ENCODE data around the gene PAPPA. TPM values are rescaled to one million over a fixed set of nuclear protein-coding genes. Genes with fewer than 3 reads are reported as not detected.

PAPPA gene
- polyA plus RNA-seq, 1 of the 3 experiments (the other 2 are of a cell fraction), result 44.5 TPM

GRCh38 chr9:116207371-116208111 lies 54.0 kb downstream of the PAPPA start:
- no peak for DNase-seq
- no peak for TF ChIP-seq ELF1 (IDR thresholded peaks at IDR 0.05)
- TF ChIP-seq FOXJ3 (CRISPR knock-in tag; IDR thresholded peaks at IDR 0.05), result no peak
- no peak for TF ChIP-seq YY1 (IDR thresholded peaks at IDR 0.05; ENCODE audit: low read depth)
- no peak for TF ChIP-seq NFIC (IDR thresholded peaks at IDR 0.05; ENCODE audit: borderline replicate concordance)
- no peak for TF ChIP-seq IRF3 (IDR thresholded peaks at IDR 0.05; ENCODE audit: low read depth, low read length)
- TF ChIP-seq RCOR1 (IDR thresholded peaks at IDR 0.05; ENCODE audit: low read length), result no peak
- no peak for TF ChIP-seq FOXM1 (IDR thresholded peaks at IDR 0.05; ENCODE audit: low read depth)
- TF ChIP-seq TEAD4 (IDR thresholded peaks at IDR 0.05; ENCODE audit: borderline replicate concordance, insufficient read depth), result no peak
- no peak for TF ChIP-seq PBX3 (IDR thresholded peaks at IDR 0.05)
- no peak for TF ChIP-seq NRF1 (IDR thresholded peaks at IDR 0.05; ENCODE audit: low read depth, low read length)
- TF ChIP-seq MEF2A (IDR thresholded peaks at IDR 0.05; ENCODE audit: borderline replicate concordance, low read depth), result no peak
- no peak for TF ChIP-seq ZBTB33 (IDR thresholded peaks at IDR 0.05; ENCODE audit: borderline replicate concordance, low read depth)
- TF ChIP-seq USF1 (IDR thresholded peaks at IDR 0.05; ENCODE audit: borderline replicate concordance, low read depth), result no peak
- no peak for TF ChIP-seq MXI1 (IDR thresholded peaks at IDR 0.05; ENCODE audit: low read depth, low read length)
- TF ChIP-seq EP300 (IDR thresholded peaks at IDR 0.05; ENCODE audit: borderline replicate concordance in 1 of 2, low read depth in 1 of 2, low read length in 1 of 2), result no peak
- no peak for TF ChIP-seq TCF12 (IDR thresholded peaks at IDR 0.05)
- TF ChIP-seq RFX5 (IDR thresholded peaks at IDR 0.05; ENCODE audit: low read length), result no peak
- no peak for TF ChIP-seq GABPA (IDR thresholded peaks at IDR 0.05; ENCODE audit: low read depth)
- TF ChIP-seq RAD21 (IDR thresholded peaks at IDR 0.05; ENCODE audit: low read length), result no peak
- H3K4me1 ChIP-seq (ENCODE audit: control insufficient read depth in 1 of 2, insufficient read depth in 2 of 2, low read depth in 1 of 2, low read length in 1 of 2), result peaks cover 0 to 28% of the 10 kb centered on the region in 2 experiments; a peak in 2 of 4 replicates
- ChIA-PET POLR2A (no interaction called here), CTCF (no interaction called here)
- no peak overlapping the region for H3K4me2 ChIP-seq
- H3K36me3 ChIP-seq (replicated peaks in 1 of 2; ENCODE audit: control insufficient read depth in 1 of 2, insufficient read depth in 2 of 2, low read length in 1 of 2), result peaks cover 17 to 83% of the 10 kb centered on the region in 2 experiments
- no peaks in the 10 kb centered on the region for H3K9me2 ChIP-seq
- H3F3A ChIP-seq (replicated peaks; ENCODE audit: insufficient read depth), result peaks cover 33% of the 10 kb centered on the region
- peak overlapping the region in 1 of 2 experiments; percentile 86; a peak in 2 of 4 replicates for H3K27ac ChIP-seq (ENCODE audit: low read depth in 2 of 2, low read length in 1 of 2)
- H2AFZ ChIP-seq (ENCODE audit: low read depth), result no peak overlapping the region
- no peaks in the 10 kb centered on the region for H3K27me3 ChIP-seq (ENCODE audit: insufficient read depth)
- H3K9me3 ChIP-seq, result no peaks in the 10 kb centered on the region
- H3K4me3 ChIP-seq (ENCODE audit: low read depth in 2 of 2, low read length in 1 of 2), result no peak overlapping the region
- peak overlapping the region; percentile 16; the same call in 1 of the 2 replicates for H3K9ac ChIP-seq
- 87% methylated on average over 4 of the region's 4 CpGs for WGBS (ENCODE audit: low lambda C conversion rate)
- H3K79me2 ChIP-seq (ENCODE audit: insufficient read depth), result peaks cover 82% of the 10 kb centered on the region
- peaks cover 28% of the 10 kb centered on the region for H4K20me1 ChIP-seq (ENCODE audit: insufficient read depth)
